Uterus (tissue), 2 donors: ENCODE data around the gene EFTUD2.

Source experiments
- CTCF ChIP-seq, 4 experiments: fragments of 200-600 bp in 2 of 4; fragments of 450-650 bp in 2 of 4; sonication (generic) in 2 of 4; IDR thresholded peaks; one replicate each; pipeline ENCODE4 v1.5.1; 2016 to 2019; ENCODE audit warnings: antibody characterized with exemption in 4 of 4, mild to moderate bottlenecking in 2 of 4, moderate library complexity in 1 of 4
- POLR2A ChIP-seq, 2 donors: fragments of 450-650 bp; IDR thresholded peaks; one replicate each; pipeline ENCODE4 v1.6.1; 2016; ENCODE audit warnings: antibody characterized with exemption in 2 of 2, mild to moderate bottlenecking in 1 of 2, moderate library complexity in 1 of 2

- TF ChIP-seq CTCF (IDR thresholded peaks at IDR 0.05) = no peak
- TF ChIP-seq POLR2A (IDR thresholded peaks at IDR 0.05) = no peak
Measured at GRCh38 chr17:44926821-44927525, 27.7 kb upstream of the EFTUD2 start.
